Uterus (tissue), 4 donors: ENCODE results near the gene COLEC11. TPM values are rescaled to one million over a fixed set of nuclear protein-coding genes. Genes with fewer than 3 reads are reported as not detected.

Source experiments
- DNase-seq, 2 donors: peaks; one replicate each; pipeline ENCODE4 v3.0.0-alpha.2; 2019 to 2020
- H3K27ac ChIP-seq, 2 donors: fragments of 200-600 bp; sonication (generic); 1 replicate in 1 of 2; 2 replicates in 1 of 2; pipeline ENCODE4 v1.5.1; 2016 to 2018
- H3K27me3 ChIP-seq, 2 donors: fragments of 200-600 bp; sonication (generic); one replicate each; pipeline ENCODE4 v1.5.1; 2018 to 2019; ENCODE audit warnings: control low read depth in 1 of 2
- H3K36me3 ChIP-seq, 2 donors: fragments of 200-600 bp; sonication (generic); one replicate each; pipeline ENCODE4 v1.5.1; 2019; ENCODE audit warnings: control low read depth in 1 of 2
- H3K4me1 ChIP-seq, 2 donors: fragments of 200-600 bp; sonication (generic); one replicate each; pipeline ENCODE4 v1.5.1; 2018 to 2019; ENCODE audit warnings: control low read depth in 1 of 2
- H3K4me3 ChIP-seq, 2 donors: fragments of 200-600 bp; sonication (generic); 1 replicate in 1 of 2; 2 replicates in 1 of 2; pipeline ENCODE4 v1.5.1; 2018 to 2019; ENCODE audit warnings: mild to moderate bottlenecking in 1 of 2
- H3K9me3 ChIP-seq, 2 donors: fragments of 200-600 bp; sonication (generic); one replicate each; pipeline ENCODE4 v1.5.1; 2019; ENCODE audit warnings: control low read depth in 1 of 2
- POLR2A ChIP-seq, 2 donors: fragments of 450-650 bp; IDR thresholded peaks; one replicate each; pipeline ENCODE4 v1.6.1; 2016; ENCODE audit warnings: antibody characterized with exemption in 2 of 2, mild to moderate bottlenecking in 1 of 2, moderate library complexity in 1 of 2
- intact Hi-C: fragments of 100-400 bp; cut with DNase I; formaldehyde crosslinking; loops from one replicate; pipeline ENCODE4 v1.15.1; 2023; ENCODE audit warnings: low total_unique reads
- total RNA-seq, 4 donors: library from RNA; depleted of rRNA in 3 of 4; stranded (reverse); fragments of >200 nt in 3 of 4; gene quantifications; one replicate each; pipeline versions ENCODE4 v1.1.0 to v1.2.4, GENCODE V29; 2014 to 2023
- TF ChIP-seq, protein P1 (sequence below), 4 experiments: fragments of 200-600 bp in 2 of 4; fragments of 450-650 bp in 2 of 4; sonication (generic) in 2 of 4; IDR thresholded peaks; one replicate each; pipeline ENCODE4 v1.5.1; 2016 to 2019; ENCODE audit warnings: antibody characterized with exemption in 4 of 4, mild to moderate bottlenecking in 2 of 4, moderate library complexity in 1 of 4
- donor health status: DM: yes; HTN: yes; CAD: no.

COLEC11 gene
- total RNA-seq, 4 donors from 2014 or later: 0.37 to 0.55 TPM; not detected in 2

DNA sequence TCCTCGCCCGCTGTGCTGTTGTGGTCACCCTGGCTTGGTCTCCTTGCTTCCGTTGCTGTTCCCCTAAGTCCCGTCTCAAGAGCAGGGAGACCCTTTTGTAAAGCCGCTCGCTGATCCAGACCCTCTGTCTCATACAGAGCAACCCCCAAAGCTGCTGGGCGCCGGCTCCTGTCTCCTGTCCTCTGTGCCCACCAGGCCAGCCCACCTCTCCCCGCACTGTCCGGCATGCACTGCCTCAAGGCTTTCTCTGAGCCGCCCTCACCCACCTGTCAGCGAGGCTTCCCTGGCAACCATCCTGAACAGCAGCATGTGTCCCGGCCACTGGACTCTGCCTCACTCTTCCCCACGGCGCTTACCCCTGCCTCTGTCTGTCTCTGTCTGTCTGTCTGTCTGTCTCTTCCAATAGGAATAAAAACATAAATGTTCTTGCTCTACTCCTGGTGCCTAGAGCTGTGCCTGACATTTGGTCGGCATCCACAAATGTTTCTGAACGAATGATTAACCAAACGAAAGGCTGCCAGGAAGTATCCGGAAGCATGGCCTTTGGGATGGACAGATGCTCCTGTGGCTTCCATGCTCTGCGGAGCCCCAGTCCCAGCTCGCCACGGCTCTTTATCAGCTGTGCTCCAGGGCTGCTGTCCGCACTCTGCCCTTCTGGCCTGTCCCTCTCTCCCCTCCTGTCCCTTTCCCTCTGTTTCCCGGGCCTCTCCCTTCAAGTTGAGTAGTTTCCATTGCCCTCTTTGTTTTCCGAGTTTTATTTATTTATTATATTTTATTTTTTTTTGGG is 7.8 kb downstream of the COLEC11 start:
- intact Hi-C loops: no loop called here
- no peak overlapping the region for H3K4me3 ChIP-seq
- H3K27ac ChIP-seq: no peak overlapping the region
- H3K36me3 ChIP-seq: no peaks in the 10 kb centered on the region
- no peaks in the 10 kb centered on the region for H3K27me3 ChIP-seq
- TF ChIP-seq, protein P1, sequence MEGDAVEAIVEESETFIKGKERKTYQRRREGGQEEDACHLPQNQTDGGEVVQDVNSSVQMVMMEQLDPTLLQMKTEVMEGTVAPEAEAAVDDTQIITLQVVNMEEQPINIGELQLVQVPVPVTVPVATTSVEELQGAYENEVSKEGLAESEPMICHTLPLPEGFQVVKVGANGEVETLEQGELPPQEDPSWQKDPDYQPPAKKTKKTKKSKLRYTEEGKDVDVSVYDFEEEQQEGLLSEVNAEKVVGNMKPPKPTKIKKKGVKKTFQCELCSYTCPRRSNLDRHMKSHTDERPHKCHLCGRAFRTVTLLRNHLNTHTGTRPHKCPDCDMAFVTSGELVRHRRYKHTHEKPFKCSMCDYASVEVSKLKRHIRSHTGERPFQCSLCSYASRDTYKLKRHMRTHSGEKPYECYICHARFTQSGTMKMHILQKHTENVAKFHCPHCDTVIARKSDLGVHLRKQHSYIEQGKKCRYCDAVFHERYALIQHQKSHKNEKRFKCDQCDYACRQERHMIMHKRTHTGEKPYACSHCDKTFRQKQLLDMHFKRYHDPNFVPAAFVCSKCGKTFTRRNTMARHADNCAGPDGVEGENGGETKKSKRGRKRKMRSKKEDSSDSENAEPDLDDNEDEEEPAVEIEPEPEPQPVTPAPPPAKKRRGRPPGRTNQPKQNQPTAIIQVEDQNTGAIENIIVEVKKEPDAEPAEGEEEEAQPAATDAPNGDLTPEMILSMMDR (IDR thresholded peaks at IDR 0.05): no peak
- no peak for TF ChIP-seq POLR2A (IDR thresholded peaks at IDR 0.05)
- no peaks in the 10 kb centered on the region for H3K4me1 ChIP-seq
- no peaks in the 10 kb centered on the region for H3K9me3 ChIP-seq
- DNase-seq: no peak

DNA sequence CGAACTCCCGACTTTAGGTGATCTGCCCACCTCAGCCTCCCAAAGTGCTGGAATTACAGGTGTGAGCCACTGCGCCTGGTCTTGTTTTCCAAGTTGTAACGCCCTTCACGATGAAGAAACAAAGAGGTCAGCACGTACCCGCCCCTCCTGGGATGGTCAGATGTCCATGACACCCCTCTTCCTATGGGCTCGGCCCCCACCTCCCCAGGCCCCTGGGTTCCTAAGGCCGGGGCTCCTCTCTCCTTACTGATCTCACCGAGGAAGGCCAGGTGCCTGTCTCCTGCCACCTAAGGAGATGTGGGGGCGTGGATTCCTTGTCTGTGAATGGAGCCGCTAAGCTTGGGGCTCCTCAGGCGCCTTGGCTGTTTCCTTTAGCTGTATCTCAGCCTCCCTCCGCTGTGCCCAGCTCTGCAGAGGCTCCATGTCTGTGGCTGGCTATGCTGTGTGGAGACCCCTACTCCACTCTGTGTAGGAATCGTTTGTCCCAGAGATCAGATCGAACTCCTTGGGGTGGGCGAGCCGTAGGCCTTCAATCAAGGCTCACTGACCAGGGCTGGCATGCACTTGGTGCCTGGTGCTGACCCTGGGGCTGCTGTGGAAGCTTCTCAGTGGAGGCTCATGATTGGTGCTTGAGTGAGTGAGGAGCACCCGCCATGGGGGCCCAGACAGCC is 8.8 kb downstream of the COLEC11 start:
- DNase-seq: no peak
- Histone ChIP-seq H3K4me3 (no peak overlapping the region), H3K4me1 (no peaks in the 10 kb centered on the region), H3K27ac (no peak overlapping the region), H3K27me3 (no peaks in the 10 kb centered on the region), H3K36me3 (no peaks in the 10 kb centered on the region), H3K9me3 (no peaks in the 10 kb centered on the region)
- TF ChIP-seq, protein P1 (IDR thresholded peaks at IDR 0.05): no peak
- no peak for TF ChIP-seq POLR2A (IDR thresholded peaks at IDR 0.05)
- intact Hi-C loops: no loop called here

DNA sequence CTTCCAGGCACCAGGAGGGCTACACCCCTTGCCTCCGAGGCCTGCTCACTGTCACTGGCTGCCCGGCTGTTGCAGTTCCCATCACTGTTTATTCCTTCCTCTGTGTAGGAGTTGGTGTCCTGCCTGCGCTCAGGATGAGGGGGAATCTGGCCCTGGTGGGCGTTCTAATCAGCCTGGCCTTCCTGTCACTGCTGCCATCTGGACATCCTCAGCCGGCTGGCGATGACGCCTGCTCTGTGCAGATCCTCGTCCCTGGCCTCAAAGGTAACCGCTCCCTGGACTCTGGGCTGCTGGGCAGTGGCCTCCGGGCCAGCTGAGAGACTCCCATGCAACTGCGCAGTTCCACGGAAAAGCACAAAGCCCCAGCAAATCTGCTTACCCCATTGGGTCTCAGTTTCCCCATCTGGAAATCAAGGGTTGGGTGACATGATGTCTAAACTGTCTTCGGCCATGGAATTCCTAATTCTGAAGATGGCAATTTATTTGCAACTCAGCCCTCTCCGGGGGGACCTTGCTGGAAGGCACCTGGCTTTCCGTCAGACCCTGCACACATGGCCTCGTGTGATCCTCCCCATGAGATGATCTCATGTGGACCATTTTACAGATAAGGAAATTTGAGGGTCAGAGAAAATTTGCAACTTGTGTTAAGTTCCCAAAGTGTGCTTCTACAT is 9.4 kb downstream of the COLEC11 start:
- intact Hi-C loops: no loop called here
- DNase-seq: no peak
- no peak for TF ChIP-seq POLR2A (IDR thresholded peaks at IDR 0.05)
- TF ChIP-seq, protein P1 (IDR thresholded peaks at IDR 0.05): no peak
- H3K4me3 ChIP-seq: no peak overlapping the region
- H3K27me3 ChIP-seq: no peaks in the 10 kb centered on the region
- no peak overlapping the region for H3K27ac ChIP-seq
- no peaks in the 10 kb centered on the region for H3K4me1 ChIP-seq
- H3K9me3 ChIP-seq: no peaks in the 10 kb centered on the region
- no peaks in the 10 kb centered on the region for H3K36me3 ChIP-seq

DNA sequence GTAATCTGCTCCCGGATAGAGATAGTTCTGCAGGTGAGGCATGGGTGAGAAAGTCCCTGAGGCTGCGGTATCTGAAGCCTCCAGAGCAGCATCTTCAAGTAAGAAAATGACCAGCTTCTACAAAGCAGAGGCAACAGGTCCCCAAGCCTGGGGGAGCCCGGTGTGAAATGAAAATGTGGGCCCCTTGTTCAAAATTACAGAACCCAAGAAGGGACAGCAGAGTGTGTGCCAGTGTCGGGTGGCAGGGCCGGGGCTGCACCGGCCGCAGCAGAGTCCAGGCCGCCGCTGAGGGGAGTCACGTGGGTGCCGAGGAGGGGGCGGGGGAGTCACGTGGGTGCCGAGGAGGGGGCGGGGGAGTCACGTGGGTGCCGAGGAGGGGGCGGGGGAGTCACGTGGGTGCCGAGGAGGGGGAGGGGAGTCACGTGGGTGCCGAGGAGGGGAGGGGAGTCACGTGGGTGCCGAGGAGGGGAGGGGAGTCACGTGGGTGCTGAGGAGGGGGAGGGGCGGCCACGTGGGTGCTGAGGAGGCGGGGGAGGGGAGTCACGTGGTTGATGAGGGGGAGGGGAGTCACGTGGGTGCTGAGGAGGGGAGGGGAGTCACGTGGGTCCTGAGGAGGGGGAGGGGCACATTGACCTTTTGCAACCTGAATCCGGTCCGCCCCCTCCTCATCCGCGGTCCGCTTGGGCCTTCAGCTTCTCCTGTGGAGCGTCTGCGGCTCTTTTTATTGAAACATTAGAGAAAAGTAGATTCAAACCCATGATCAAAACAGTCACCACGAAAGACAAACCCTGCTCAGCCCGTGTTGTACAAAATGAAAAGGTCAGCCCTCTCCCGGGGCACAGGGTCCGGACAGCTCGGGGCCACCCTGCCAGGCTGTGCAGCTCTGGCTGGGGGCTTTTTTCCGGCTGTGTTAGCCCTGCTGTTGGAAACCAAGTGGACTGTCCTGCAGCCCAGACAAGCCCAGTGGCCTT is 10.4 kb downstream of the COLEC11 start:
- Histone ChIP-seq H3K27me3 (no peaks in the 10 kb centered on the region), H3K9me3 (no peaks in the 10 kb centered on the region), H3K36me3 (no peaks in the 10 kb centered on the region), H3K4me3 (no peak overlapping the region), H3K27ac (no peak overlapping the region), H3K4me1 (no peaks in the 10 kb centered on the region)
- intact Hi-C loops: no loop called here
- TF ChIP-seq, protein P1 (IDR thresholded peaks at IDR 0.05): no peak
- TF ChIP-seq POLR2A (IDR thresholded peaks at IDR 0.05): no peak
- DNase-seq: no peak
